ENCODE data around the gene CAV1.
A peak's percentile ranks its signal among the peaks of the same experiment; 100 is the strongest.
"Not testable (repeated sequence)": the region's sequence is repeated elsewhere in the genome, so short reads cannot be mapped to it uniquely, and the experiment has no call there.

CAV1 gene

GRCh38 chr7:116583653-116584052 is 58.8 kb downstream of the CAV1 start:
- DNase-seq, result no peak

DNA sequence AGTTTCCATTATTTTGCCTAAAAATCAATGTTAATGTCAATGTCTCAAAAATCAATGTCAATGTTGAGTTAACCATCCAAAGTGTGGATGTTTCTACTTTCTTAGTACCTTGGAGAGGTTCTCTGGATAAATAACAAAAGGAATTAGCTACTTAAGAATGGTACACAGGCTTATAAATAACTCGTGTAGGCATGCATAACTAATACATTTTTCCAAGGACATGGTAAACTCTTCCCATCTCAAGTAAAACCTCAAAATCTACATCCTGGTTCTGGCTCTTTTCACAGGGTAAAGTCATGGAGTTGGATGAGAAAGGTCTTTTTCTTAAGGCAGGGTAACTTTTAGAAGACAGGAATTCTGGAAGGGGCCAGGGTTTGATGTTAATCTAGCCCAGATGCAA is 59.9 kb downstream of the CAV1 start:
- peak; percentile 54 for DNase-seq

GRCh38 chr7:116585392-116585791 is 60.6 kb downstream of the CAV1 start:
- no peak for DNase-seq

- DNase-seq, result no peak
Measured at GRCh38 chr7:116585967-116586366, 61.1 kb downstream of the CAV1 start.

DNA sequence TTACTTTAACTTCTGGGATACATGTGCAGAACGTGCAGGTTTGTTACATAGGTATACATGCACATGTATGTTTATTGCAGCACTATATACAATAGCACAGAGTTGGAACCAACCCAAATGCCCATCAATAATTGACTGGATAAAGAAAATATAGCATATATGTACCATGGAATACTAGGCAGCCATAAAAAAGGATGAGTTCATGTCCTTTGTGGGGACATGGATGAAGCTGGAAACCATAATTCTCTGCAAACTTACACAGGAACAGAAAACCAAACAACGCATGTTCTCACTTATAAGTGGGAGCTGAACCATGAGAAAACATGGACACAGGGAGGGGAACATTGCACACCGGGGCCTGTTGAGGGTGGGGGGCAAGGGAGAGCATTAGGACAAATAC is 62.4 kb downstream of the CAV1 start:
- not testable (repeated sequence) for DNase-seq

DNA sequence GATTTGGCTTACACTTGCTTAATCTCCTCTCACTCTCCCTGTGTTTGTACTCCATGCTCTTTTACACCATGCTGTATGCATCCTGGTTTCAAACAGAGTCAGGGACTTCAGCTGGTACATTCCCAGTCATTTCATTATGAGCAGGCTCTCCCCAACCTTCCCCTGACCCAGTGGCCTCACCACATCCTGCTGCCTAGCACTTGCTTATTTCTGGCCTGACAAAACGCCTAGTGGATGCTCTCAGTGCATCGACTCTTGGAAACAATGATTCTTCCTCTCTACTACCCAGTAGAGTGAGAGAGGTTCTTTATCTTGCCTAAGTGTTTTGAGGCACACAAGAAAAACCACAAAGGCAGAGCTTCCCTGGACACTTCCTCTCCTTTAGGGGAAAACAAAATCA is 63.4 kb downstream of the CAV1 start:
- DNase-seq, result peak; percentile 22

GRCh38 chr7:116588641-116589594 is 64.1 kb downstream of the CAV1 start:
- peak; percentile 77 for DNase-seq

DNA sequence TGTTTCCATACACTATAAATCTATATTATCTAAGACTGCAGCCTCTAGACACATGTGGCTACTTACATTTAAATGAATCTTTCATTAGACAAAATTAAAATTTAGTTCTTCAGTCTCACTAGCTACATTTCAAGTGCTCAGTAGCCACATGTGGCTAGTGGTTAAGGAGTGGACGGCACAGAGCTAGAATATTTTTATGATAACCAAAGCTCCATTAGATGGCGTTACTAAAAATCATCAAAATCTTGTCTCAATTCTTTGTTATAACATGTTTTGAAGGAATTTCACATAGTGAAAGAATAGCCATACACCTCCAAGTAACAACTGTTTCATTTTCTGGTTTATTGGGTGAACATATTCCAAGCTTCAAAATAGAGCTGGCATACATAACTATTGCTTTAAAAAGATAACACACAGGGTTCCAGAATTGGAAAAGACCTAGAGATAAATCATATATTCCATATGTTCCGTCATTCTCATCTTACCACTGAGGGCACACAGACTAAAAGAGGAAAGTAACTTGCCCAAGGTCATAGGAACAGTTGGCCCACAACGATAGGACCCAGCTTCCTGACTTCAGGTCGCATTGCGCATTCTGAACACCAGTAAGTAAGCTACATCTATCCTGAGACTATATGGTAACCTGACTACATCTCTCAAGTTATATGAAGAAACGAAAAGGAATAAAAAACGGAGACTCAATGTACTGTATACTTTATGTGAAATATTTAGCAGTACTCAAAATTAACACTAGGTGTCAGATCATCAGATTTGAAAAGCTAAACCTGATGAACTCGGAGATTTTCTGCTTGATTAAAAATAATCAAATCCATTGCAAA is 66.6 kb downstream of the CAV1 start:
- DNase-seq, result no peak

DNA sequence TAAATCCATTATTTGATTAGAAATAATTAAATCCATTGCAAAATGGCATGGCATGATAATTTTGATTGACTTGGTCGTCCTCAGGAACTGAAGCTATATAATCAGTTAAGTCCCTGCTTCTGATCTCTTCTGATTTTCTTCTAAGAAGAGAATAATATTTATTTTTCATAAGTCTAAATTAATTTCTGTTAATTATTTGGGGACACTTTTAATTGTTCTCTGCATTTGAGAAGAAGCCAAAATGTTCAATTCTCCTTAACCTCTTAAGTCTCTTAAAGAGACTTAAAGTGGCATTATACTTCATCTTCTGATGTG is 67.2 kb downstream of the CAV1 start:
- DNase-seq, result peak; percentile 28

DNA sequence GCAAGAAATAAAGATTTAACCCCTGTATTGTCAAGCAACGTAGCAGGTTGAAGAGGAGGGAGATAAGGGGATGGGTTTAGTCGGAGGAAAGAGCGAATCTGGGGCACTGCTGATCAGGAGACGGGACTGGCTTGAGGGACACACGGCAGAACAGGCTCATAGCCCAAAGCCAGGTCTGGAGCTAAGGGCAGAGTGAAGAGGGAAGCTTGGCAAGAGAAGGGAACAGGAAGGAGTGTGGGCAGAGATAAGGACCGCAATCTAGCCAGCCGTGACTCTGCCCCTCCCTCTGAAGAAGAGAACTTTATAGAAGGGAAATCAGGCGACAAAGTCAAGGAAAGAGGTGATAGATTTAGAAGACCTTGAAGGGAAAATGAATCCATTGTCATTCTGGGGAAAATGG is 67.6 kb downstream of the CAV1 start:
- DNase-seq, result no peak

DNA sequence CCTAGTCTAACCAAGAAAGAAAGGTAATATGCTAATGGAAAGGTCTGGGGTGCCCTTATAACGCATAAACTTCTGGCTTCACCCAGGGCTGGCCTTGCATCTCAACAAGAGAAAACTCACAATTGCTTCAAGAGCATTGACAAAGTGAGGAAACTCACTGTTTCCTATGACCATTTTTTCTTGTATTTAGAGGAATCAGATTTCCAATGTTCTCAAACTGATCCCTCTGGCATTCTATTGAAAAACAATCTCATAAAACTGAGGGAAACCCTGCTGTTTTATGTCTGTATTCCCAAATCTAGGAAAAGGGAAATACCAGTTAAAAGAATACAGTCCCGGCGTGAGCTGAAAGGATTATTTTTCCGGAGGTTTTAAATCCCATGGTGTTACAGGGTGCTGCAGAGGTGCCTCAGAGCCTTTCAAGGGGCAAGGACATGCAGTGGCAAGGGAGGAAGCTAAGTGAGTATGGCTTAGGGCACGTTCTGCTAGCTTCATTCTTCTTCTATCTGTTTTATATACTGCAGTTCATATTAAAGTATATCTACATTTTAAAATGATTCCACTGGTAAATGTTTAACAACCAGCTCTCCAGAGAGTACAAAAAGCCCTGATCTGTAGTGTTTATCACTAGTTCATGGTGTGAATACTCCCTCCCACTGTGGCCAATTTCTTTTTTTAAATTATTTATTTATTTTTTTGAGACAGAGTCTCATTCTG is 68.7 kb downstream of the CAV1 start:
- no peak for DNase-seq

DNA sequence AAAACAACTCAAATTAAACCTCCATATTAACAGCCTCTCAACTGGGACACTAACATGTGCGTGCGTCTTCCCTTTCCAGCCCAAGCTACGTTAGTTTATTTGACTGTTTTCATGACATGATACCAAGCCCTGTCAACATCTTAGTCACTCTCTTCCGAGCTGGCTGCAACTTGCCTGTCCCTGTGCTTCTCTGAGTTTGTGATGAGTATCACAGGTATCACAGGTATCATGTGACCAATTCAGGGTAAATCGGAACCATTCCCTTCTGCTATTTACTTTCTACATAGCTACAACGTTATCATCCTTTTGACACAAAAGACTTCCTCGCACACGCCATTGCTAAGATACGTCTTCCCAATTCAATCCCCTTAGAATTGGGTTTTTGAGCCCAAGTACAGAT is 70.2 kb downstream of the CAV1 start:
- no peak for DNase-seq

DNA sequence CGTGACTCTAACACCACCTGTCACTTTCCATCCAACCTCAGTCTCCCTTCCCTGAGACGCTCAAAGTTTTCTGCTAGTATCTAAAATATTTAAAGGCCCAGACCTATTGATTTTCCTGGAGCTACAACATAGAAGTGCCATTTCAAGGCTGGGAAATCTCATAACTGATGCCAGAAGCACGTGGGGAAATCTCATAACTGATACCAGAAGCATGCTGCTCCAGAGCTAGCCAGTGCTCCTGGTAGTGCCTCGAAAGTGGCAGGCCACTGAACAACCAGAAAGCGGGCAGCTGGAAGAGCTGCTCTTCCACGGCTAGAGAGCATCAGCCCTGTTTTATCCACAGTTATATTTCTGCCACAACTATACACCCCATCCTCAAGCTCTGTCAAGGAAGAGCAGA is 72.5 kb downstream of the CAV1 start:
- no peak for DNase-seq

DNA sequence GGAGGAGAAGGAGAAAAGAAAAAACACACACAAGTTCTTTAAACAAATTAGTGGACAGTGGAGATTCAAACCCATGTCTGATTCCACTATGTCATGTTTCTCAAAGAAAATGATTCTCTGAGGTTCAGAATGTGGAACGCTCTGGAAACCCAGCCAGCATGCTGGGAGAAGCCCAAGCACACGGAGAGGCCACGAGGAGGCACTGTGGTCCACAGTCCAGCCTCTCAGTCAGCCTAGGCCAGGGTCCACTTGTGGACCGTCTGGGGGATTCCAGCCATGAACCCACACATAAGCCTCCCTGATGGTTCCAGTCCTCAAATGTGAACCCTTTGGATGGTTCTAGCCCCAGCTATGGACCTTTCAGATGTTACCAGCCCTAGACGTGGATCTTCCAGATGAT is 73.4 kb downstream of the CAV1 start:
- no peak for DNase-seq

GRCh38 chr7:116598861-116599260 is 74.0 kb downstream of the CAV1 start:
- no peak for DNase-seq

DNA sequence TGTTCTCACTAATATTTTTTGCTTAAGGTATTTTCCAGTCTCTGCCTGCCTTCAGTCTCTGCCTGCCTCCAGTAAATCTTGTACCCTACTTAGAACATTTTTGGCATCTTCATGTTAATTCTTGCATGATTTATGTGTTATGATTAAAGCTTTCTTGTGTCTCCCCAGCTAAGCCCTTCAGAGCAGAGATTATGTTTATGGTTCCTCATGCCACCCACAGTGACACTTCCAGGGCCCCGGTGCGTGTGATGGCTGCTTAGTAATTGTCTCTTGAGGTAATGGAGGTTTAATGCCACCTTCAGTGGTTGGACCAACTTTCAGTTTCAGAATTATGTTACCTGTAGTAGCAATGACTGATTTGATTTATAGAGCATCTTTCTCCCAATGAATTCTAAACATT is 76.6 kb downstream of the CAV1 start:
- DNase-seq, result no peak

DNA sequence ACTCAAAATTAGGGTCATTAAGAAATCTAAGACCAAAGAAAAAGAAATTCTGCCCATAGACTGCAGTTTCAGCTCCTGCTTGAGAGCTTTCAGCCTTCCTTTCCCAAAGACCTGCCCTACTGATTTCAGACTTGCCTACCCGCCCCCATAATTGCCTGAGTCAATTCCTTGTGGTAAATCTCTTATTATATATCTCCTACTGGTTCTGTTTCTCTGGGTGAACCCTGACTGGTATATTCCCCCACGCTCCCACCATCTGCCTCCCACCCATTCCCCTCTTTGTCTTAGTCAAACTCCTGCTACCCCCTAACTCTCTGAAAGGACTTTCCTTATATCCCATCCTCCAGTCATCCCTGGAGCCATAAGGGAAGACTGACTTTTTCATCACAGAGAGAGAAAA is 82.5 kb downstream of the CAV1 start:
- no peak for DNase-seq

DNA sequence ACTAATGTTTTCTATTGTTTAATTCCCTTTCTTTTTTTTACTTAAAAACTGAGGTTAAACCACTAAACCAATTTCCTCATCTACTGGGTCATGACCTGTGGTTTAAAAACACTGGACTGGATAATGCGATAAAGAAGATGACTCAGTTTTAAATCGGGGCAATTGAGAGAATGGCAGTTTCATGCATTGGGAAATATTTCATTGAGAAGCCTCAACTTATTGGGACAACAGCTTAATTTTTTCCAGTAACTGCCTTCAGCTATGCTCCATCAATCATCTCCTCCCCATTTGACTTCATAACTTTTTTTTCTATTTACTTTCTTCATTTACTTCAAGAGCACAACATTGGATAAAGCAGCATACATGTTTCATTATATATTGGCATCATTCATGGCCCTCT is 85.4 kb downstream of the CAV1 start:
- DNase-seq, result peak; percentile 26

GRCh38 chr7:116610721-116611120 is 85.9 kb downstream of the CAV1 start:
- DNase-seq, result no peak
